ENCODE measurements around the gene STAC2.

The STAC2 gene

DNA sequence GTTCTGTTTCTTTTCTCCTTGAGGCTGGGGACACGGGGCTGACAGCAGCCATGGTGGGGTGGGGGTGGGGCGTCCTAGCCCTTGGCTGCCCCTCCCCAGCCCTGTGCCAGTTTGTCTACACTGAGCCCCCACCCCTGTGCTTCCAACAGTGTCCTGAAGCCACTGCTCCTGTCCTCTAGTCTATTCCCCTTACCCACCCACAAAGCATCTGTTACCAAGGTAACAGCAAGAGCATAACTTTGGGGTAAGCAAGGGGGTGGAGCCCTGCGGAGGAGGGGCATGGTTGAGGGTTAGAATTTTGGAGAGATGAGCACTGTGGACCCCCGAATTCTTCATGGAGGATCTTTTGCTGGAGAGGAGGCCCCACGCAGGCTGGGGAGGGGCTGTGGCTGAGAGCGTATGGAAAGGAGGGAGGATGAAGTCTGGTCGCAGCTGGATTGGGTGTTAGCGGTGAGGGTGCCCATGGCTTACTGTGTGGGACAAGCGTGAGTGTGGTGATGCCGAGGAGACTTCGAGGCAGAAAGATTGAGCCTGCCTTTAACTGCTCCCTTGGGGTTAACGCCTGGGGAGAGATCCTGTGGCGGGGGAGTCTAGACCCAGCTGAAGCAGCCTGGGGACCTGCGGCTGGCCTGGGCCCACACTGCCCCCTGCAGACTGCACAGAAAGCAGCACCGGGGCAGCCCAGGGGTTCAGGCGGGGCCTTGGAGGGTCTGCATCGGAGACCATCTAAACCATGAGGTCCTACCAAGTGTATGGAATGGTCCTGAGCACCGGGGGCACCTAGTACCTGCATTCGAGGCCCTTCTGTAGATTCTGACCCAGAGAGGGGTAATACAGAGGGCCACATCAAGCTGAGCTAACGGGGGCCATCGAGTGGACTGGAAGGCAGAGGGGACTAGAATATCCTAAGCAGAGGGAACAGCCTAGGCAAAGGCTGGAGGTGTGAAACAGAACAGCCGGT is 6.1 kb upstream of the STAC2 start:
- no peak for DNase-seq

DNA sequence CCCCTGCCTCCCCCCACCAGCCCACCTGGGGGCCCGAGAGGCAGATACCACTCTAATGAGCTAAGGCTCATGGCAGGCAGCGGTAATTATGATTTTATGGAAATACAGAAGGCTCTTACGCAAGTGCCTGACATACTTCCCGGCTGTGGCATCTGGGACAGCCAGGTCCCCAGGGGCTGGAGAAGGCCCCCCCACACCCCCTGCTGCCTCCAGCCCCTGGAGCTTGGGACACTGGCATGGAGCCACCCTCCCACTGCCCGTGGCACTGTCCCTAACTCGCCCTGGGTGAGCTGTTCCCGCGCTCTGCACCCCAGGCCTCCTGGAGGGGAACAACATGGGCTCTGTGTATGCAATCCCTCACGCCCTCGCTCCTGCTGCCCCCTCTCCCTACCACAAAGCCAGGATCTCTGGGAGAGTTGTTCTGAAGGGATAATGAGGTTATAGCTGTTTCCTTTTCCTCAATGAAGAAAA is 5.4 kb upstream of the STAC2 start:
- DNase-seq: no peak

DNA sequence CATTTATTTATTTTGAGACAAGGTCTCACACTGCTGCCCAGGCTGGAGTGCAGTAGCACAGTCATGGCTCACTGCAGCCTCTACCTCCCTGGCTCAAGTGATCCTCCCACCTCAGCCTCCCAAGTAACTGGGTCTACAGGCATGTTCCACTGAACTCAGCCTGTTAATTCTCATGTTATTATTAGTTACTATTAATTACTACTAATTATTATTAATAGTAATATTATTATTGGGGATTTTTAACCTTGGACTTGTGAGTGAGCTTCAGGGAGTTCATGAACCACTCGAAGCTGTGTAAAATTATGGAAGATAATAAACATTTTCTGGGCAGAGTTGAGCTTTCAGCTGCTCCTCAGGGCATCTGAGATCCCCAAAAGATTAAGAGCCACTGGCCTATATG is 4.6 kb upstream of the STAC2 start:
- no peak for DNase-seq

DNA sequence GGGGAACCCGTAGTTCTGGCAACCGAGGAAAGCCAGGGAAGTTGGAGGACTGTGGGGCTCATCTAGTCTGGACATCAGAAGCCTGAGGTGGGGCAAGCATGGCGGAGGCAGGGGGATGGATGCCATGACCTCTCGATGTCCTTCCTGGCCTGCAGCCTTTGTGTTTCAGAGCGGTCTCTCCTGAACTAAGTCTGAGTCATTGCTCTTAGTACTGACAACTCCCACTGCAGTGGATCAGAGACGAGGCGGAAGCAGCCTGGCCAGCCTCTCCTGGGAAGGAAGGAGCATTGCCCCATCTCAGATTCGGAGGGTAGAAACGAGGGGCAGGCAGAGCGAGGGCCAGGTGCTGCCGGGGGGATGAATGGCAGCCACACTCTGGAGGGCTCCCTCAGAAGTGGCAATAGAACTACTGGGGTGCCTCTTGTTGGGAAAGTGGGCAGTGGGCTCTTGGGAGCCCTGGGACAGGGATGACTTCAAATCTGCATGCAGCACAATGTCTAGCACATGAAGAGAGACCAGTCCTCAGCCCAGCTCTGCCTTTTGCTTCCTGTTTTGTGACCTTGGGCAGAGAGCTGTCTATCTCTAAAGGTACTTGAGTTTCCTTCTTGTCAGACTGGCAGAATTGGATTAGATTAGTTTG is 3.6 kb upstream of the STAC2 start:
- no peak for DNase-seq

DNA sequence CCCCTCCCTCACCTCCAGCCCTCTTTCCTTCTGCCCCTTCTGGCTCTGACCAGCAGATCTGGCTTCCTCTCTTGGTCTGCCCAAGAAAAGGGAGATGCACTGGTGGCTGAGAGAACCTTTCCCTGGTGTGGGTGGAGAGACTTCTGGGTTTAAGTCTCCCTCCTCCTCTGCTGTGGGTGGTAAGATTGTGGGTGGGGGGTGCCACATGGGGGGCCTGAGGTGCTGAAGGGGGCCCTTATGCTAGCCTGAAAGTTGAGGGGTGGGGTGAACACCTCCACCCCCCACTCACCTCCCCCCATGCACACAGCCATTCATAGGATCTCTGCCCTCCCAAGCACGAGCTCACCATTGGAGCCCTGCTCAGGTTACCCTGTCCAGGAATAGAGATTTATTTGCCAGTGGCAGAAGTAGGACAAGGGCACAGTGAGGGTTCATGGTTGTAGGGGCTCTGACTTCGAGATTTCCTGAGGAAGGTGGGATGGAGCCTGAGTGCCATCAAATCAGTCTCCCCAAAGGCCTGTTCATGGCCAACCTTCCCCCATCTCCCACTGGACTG is 1.7 kb upstream of the STAC2 start:
- no peak for DNase-seq

DNA sequence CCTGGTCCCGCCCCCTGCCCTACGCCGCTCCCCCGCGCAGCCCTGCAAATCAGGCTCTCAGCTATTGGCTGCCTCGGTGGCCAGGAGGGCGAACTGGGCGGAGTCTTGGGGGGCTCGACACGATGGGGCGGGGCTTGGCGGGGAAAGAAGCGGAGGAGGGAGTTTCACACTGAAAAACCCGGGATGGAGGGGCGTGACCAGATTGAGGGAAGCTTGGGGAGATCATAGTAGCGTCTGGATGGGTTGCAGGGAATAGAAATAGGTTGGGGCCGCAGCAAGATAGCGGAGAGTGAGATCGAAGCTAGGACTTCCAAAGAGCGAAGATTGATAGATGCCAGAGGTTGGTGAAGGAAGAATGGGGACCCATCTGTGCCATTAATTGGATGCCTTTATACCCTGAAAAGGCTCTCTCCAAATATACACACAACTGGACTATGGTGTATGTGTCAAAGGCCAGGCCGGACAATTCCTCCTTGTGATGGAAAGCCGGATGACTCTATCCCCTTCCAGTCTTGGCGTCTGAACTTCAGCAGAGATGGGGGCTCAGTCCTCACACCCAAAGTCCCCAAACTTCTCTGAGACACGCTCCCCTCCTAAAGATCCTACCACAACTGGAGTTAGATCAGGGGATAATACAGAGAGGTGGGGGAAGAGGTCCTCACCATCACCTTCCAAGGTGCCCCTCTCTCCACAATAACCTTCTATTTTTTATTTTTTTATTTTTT is 376 bp upstream of the STAC2 start:
- DNase-seq: peak; percentile 38 to 60

DNA sequence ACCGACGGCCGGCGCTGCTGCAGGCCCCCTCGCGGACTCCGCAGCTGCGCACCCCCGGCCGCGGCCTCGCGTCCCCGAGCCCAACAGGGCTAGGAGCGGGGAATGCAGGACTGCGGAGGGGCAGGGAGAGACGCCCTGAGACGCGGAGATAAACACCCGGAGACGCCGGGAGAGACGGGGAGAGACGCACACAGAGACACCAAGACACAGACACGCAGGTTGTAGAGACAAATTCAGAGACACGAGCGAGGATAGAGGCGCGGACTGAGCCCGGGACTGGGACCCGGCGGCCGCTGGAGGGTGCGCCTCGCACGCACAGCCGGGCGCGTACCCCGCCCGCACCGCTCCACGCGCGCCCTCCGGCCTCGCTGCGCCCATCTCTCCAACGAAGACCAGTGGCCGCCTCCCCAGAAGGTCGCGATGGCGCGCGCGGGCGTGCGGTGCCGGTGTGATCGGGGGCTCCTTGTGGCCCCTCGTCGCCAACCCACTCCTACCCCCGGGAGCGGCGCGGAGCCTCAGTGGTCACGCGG is 902 bp downstream of the STAC2 start:
- no peak for DNase-seq

DNA sequence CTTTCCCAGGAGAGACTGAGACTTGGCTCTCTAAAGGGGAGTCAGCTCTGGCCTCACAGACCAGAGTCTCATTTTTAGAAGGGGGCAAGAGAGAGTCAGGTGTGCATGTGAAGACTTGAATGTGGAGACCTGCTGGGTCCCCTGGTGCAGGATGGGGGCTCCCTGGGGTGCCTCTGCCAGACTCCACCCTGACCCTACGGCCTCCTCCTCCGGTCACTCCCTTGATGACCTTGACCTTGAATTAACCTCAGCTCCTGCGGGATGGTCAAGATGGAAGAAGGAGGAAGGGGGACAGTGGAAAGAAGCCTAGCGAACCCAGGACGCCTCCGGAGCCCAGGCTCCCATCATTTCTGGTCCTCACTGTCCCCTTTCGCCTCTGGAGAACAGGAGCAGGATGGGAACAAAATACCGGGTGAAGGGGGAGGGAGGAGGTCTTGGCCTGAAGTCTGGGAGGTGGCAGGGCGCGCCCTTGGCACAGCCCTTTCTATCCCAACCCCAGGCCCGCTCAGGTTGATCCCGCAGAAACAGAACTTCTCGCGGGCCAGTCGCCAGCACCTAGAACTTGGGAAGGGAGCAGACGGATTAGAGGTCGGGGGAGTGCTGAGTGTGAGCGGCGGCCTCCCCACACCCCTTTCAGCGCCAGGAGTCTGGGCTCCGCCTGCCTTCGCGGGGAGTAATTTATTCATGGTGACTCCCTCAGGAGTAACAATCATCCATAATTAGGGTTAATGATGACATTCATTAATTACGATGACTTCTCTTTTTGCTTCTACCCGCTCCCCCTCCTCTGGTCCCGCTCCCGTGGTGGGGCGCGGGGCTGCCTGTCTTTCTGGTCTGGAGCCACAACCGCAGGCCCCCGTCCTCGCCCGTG is 1.6 kb downstream of the STAC2 start:
- no peak for DNase-seq

DNA sequence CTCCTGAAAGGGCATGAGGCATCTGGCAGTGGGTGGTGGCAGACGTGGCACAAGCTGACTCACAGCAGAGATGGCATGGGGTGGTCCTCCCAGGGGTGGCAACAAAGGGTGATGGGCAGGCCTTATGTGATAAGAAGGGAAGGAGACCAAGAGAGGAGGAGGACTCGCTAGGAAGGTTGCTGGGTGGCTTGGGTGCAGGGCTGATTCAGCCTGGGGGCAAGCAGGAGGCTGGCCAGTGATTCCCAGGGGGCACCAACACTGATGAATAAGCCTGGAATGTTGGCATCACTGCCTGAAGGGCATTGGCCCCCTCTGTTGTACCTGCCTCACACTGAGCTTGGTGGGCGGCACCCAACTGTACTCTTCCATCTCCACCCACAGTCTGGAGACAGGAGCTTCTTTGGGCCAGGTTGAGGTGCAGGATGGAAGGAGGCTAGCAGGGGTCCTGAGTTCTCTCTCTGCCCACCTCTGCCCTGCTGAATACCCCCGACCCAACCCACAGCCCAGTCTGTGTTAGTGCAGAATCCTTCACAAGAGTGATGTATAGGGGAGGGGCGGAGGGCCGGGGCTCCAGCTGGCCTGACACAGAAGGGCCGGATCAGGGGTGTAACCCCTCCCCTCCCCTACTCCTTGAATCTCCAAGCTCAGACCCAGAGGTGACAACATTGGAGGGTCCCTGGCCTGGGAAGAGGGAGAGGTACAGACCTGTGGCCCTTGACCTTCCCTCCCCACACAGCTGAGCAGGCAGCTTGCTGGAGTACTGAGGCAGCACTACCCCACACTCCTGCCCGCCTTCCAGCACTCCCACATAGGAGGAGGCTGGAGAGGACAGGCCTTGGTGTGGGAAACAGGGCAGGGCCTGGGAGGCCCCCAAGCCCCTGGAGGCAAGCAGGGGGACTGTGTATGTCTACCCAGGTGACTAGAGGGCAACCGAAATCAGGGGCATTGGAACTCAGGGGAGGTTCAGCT is 2.6 kb downstream of the STAC2 start:
- no peak for DNase-seq

DNA sequence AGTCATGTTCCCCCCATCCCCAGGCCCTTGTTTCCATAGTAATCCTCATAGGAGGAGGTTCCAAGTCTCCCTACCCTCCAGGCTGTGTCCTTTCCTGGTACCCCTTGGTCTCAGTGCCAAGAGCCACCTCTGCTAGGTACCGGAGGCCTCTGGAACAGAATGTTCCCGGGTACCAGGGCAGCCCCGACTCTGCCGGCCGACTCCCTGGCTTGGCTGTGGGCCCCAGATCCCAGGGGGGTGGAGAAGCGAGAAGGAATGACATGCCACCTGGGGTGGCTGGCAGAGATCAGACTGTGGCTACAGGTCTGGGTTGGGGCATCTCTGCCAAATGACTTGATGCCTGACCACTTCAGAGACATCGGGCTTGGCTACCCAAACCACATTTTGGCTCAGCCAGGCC is 3.6 kb downstream of the STAC2 start:
- DNase-seq: no peak

DNA sequence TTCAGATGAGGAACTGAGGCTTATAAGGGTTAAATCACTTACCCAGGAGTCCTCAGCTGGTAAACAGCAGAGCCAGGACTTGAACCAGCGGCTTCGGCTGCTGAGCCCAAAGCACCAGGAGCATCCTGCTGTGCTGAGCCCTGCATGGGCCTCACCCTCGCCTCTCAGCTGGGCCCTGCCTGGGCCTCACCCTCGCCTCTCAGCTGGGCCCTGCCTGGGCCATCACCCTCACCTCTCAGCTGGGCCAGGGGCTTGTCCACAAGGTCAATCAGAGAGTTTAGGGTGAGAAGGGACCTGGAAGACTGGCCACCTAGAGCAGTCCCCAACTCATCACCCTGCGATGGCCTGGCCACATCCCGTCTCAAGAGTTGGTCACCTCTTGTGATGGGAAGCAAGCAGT is 4.2 kb downstream of the STAC2 start:
- no peak for DNase-seq

DNA sequence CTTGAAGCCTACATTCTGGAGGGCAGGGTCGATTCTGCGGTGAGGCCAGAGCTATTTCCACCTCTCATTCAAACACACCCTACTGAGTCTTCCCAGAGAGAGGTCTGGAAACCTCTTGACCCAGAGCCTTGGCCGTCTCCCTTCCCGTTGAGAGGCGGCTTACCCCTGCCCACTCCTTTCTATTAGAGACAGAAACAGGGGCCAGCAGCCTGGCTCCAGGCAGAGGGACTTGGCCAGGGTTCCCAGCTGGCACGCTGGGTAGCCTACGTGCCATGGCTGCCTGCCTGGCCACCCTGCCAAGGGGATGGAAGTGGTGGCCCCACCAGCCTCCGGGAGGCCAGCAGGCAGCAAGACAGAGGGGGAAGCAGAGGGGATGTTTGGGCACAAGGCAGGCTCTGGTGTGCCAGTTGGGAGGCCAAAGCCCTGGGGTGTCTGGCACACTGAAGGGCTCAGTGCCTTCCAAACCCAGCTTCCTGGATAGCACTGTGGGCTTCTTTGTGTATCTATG is 6.0 kb downstream of the STAC2 start:
- no peak for DNase-seq

DNA sequence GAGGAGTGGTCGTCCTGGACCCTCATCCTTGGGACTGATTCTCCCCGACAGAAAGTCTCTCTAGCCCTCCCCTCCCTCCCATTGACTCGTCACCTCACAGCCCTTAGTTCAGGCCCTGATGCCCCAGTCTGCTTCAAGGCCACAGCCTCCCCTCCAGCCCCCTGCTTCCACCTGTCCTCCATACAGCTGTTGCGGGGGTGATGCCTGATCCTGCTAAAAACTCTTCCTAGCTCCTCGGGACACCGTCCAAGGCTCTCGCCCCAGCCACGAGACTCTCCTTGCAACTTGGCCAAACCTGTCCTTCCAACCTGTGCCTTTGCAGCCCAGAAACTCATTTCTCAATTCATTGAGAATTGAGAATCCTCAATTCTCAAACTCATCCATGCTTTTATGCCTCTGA is 6.8 kb downstream of the STAC2 start:
- no peak for DNase-seq

DNA sequence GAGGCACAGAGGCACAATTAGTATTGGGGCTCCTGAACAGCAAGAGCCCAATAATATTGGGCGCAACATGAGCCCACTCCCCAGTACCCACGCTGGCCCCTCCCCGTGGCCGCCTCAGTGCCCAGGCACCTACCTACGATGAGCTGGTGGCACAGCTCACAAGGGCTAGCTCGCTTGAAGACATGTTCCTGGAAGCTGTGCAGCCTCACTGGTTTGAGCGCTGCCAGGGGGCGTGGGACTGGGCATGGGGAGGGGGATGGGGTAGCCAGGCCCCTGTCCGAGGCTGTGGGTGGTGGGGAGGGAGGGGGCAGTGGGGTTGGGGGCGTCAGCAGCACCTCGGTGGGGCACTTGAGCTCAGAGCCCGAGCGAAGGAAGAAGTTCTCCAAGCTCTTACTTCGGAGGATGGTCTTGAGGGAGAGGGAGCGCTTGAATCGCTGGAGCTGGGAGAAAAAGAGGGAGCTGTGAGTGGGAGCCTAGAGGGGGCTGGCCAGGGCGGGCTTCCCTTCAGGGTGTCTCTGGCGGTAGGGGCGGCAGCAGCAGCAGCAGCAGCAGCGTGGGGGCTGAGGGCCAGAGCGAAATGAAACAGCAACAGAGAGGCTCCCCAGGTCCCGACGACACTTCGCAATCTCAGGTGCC is 7.9 kb downstream of the STAC2 start:
- no peak for DNase-seq

DNA sequence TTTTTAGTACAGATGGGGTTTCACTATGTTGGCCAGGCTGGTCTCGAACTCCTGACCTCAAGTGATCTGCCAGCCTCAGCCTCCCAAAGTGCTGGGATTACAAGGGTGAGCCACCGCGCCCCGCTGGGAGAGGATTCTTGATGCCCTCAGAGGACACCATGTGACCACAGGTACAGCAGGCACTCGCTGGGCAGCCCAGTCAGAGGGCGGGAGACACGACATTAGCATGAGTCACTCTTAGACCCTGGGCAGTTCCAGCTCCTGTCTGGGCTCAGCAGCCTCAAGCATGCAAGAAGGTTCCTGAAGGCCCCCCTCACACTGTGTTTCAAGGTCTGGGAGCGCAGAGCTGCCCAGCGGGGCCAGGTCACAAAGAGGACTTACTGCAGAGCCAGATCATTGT is 11.9 kb downstream of the STAC2 start:
- DNase-seq: no peak

DNA sequence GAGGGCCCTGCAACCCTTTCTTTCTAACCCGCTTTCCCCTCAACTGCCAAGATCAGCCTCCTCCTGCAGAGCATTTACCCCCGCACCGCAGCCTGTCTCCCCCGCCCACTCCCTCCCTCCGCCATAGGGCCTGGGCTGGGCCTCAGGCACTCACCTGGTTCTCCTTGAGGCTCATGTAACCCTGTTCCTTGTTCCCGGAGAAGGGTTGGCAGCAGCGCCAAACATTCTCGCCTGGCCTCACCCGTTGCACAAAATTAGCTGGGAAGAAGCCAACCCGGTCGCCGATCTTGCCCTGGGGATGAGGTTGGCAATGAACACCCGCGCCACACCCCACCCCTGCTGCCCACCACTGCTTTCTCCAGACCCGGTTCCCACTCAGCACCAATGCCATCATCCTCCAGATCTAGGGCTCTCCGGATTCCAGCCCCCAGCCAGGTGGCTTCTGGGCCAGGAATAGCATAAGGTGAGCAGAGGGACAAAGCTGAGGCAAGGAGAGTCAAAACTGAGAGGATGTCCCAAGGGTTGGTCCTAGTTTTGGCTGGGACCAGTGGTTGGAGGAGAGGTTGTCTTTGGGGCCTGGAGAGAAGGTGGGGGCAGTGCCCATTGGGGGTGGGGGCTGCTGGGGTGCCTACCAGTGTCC is 12.8 kb downstream of the STAC2 start:
- no peak for DNase-seq

DNA sequence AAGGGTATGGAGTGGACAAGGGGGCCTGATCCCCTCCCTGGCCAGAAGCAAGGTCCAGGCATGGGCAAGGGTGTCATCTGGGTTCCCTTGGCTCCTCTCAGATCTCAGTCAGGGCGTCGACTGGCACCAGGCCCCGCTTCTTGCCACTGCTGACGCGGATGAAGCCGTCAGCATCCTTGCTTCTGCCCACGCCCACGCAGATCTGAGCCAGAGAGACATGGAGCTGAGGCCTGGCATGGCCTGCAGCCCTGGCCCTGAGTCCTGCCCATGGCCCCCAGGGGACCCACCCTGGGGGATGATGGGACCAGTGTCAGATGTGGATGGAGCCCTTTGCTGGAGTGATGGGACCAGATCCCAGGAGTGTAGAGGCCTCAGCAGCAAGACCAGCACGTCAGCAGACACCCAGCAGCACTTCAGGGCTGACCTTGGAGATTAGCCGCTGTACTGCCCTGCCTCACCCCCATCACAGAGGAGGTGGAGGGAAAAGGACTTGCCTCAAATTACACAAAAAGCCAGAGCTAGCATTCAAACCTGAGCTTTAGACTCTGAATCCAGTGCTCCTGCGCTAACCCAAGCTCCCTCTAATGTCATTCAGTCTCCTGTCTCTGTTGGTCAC is 13.4 kb downstream of the STAC2 start:
- no peak for DNase-seq

DNA sequence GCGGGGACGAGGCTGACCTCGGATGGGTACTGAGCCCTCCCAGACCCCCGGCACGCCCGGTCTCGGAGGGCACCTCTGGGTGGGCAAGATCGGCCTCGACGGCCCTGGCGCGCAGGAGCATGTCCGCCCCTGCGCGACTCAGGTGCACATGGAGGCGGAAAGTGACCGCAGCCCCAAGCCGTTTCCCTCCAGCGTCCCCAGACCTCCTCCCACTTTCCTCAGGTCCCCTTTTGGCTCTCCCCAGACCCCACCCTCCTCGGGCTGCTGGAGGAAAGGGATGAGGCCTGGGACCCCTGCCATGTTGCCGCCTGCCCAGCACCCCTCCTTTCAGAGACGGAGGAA is 15.7 kb downstream of the STAC2 start:
- no peak for DNase-seq

Data from NCI-H1930 (cell line).